OCI-LY7 (cell line): ENCODE results near the gene CCDC148.

Experiments
- EZH2phosphoT487 ChIP-seq: fragments of 200-600 bp; sonication (generic); IDR thresholded peaks from 2 replicates; pipeline ENCODE4 v1.6.1; 2018; ENCODE audit warnings: low read depth, borderline replicate concordance, mild to moderate bottlenecking, mixed run types, antibody characterized with exemption, low read length, moderate library complexity, mixed read lengths
- TF ChIP-seq, protein P1 (sequence below): fragments of 200-600 bp; sonication (generic); conservative IDR thresholded peaks from 2 replicates; pipeline ENCODE4 v1.5.1; 2014; ENCODE audit warnings: mild to moderate bottlenecking, antibody characterized with exemption, low read length, moderate library complexity, mixed read lengths

DNA sequence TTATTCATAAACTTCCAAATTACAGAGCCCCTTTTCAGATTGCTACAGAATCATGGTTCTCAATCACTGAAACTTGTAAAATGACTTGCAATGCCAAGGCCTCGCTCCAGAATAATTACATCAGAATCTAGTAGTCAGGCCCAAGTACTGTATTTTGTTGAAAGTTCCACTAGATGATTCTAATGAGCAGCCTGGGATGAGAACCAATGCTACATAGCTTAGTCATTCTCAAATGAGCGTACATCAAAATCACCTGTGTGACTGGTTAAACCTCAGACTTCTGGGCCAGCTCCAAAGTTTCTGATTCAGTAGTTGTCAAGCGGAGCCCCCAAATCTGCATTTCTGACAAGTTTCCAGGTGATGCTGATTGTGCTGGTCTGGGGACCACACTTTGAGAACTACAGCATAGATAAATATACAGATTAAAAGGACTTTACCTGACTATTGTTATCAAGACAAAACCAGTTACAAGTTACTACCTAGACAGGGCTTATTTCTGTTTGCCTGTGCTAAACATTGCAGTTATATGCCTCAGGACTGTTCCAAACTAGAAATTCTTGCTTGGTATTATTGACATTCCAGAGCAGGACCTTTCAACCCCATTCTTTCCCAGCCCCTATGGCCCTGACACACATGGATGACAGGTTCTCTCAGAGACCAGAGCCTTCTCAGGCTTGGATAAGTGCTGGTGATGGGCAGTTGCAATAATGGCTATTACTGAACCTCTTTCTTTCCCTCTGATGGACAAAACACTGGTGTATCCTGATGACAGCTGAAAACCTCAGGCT, 271.8 kb downstream of the CCDC148 start:
- TF ChIP-seq, protein P1, sequence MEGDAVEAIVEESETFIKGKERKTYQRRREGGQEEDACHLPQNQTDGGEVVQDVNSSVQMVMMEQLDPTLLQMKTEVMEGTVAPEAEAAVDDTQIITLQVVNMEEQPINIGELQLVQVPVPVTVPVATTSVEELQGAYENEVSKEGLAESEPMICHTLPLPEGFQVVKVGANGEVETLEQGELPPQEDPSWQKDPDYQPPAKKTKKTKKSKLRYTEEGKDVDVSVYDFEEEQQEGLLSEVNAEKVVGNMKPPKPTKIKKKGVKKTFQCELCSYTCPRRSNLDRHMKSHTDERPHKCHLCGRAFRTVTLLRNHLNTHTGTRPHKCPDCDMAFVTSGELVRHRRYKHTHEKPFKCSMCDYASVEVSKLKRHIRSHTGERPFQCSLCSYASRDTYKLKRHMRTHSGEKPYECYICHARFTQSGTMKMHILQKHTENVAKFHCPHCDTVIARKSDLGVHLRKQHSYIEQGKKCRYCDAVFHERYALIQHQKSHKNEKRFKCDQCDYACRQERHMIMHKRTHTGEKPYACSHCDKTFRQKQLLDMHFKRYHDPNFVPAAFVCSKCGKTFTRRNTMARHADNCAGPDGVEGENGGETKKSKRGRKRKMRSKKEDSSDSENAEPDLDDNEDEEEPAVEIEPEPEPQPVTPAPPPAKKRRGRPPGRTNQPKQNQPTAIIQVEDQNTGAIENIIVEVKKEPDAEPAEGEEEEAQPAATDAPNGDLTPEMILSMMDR: no peak
- TF ChIP-seq EZH2phosphoT487: no peak
